Measurements from ENCODE around the gene SIRT2. TPM values are rescaled to one million over a fixed set of nuclear protein-coding genes. Genes with fewer than 3 reads are reported as not detected.

The SIRT2 gene
- total RNA-seq, 6 experiments from 2014 or later, result 34.9 to 36.4 (median 35.6) TPM

DNA sequence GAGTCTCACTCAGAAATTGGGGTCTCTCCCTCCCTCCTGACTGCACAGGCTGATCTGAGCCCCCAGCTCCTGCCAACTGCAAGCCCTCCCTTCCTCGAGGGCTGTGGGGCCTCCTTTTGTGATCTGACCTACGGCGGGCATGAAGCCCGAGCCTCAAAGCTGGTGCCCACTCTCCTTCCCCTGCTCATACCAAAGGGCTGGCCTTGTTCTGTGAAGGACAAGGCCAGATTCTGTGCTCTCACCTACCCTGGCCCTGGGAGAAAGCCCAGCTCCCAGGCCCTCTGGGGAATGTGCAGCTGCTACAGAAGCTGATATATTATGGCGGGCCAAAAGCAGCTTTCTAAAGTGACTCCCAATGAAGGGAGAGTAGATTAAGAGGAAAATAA is 58.8 kb downstream of the SIRT2 start:
- TF ChIP-seq, protein P1, sequence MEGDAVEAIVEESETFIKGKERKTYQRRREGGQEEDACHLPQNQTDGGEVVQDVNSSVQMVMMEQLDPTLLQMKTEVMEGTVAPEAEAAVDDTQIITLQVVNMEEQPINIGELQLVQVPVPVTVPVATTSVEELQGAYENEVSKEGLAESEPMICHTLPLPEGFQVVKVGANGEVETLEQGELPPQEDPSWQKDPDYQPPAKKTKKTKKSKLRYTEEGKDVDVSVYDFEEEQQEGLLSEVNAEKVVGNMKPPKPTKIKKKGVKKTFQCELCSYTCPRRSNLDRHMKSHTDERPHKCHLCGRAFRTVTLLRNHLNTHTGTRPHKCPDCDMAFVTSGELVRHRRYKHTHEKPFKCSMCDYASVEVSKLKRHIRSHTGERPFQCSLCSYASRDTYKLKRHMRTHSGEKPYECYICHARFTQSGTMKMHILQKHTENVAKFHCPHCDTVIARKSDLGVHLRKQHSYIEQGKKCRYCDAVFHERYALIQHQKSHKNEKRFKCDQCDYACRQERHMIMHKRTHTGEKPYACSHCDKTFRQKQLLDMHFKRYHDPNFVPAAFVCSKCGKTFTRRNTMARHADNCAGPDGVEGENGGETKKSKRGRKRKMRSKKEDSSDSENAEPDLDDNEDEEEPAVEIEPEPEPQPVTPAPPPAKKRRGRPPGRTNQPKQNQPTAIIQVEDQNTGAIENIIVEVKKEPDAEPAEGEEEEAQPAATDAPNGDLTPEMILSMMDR (IDR thresholded peaks at IDR 0.05), result no peak
- no peaks in the 10 kb centered on the region for H3K9me3 Mint-ChIP-seq
- peaks cover 83% of the 10 kb centered on the region for H3K36me3 Mint-ChIP-seq (ENCODE audit: low read depth)
- peaks cover 25% of the 10 kb centered on the region for H3K27me3 Mint-ChIP-seq (ENCODE audit: insufficient read depth)
- H3K4me3 Mint-ChIP-seq, result 0 out of 2 replicates have a peak overlapping the region, but pooled peaks have one; percentile 17
- peaks cover 82% of the 10 kb centered on the region for H3K4me1 Mint-ChIP-seq (ENCODE audit: low read depth)
- H3K27ac Mint-ChIP-seq, result peak overlapping the region; percentile 75
- DNase-seq, result no peak

DNA sequence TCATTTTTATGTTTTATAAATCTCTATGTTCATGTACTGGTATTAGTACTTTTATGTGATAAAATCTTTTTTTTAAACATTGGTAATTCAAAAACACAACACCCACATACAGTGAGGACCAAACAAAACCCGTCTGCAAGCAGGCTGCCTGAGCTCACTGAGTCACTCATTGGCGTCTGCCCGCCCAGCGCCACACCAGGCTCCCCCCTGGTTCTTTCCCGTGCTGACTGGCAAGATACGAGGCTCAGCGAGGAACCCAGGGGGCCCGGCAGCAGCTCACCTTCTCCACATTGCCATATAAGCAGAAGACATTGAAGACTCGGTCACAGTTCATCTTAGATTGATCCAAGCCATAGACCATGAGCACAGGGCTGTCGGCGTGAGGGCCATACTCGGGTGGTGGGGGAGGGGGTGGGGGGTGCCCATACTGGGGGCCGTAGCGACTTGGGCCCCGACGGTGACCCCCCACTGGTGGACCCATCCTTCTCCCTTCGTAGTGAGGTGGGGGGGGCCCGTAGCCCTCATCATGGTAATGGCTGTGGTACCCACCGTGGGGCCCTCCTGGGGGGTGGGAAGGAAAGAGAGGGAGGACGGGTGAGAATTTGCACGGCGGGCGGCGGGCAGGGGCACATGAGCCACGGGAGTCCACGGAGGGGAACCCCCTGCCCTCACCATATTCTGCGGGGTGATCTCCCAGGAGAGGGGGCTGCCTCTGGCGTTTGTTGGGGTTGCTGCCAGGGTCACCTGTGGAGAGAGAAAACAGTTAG is 59.4 kb downstream of the SIRT2 start:
- TF ChIP-seq, protein P1 (IDR thresholded peaks at IDR 0.05), result no peak
- peak; percentile 24 for DNase-seq
- Mint-ChIP-seq H3K36me3 (ENCODE audit: low read depth) (peaks cover 82% of the 10 kb centered on the region), H3K27me3 (ENCODE audit: insufficient read depth) (peaks cover 25% of the 10 kb centered on the region), H3K9me3 (no peaks in the 10 kb centered on the region), H3K4me1 (ENCODE audit: low read depth) (peaks cover 83% of the 10 kb centered on the region), H3K4me3 (peak overlapping the region; percentile 32; the same call in 1 of the 2 replicates), H3K27ac (peak overlapping the region; percentile 92)

DNA sequence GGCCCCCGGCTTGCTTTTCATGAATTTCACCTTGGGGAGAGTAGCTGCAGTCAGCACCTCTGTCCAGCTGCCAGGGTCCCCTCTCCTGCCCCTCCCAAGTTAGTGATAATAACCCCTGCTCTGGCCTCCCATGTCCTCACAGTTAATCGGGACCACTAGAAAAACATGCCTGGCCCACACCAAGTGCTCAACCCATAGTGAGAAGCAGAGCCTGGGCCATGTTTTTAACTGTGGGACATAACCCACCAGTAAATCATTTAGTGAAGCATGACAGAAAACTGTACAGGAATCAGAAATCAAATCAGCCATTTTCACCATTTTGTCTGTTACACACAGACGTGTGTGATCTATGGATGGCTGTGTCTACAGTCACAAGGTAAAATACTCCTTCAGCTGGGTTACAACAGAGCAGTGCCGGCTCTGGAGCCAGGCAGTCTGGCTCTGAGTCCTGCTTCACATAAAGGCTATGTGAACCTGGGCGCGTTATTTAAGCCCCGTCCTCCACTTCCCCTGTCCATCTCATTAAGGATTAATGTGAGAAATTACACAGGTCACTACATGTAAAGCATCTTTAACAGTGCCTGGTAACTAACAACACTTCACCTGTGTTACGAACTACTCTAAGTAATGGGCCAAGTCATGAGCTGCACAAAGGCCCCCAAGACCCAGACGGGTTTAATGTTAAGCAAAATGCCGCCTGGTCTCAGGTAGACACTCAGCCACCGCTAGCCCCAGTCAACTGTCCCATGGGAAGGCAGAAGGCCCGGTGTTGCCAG is 60.2 kb downstream of the SIRT2 start:
- TF ChIP-seq, protein P1 (IDR thresholded peaks at IDR 0.05), result no peak
- H3K4me3 Mint-ChIP-seq, result peak overlapping the region; percentile 69
- peaks cover 25% of the 10 kb centered on the region for H3K27me3 Mint-ChIP-seq (ENCODE audit: insufficient read depth)
- peaks cover 86% of the 10 kb centered on the region for H3K4me1 Mint-ChIP-seq (ENCODE audit: low read depth)
- peak overlapping the region; percentile 92 for H3K27ac Mint-ChIP-seq
- peaks cover 77% of the 10 kb centered on the region for H3K36me3 Mint-ChIP-seq (ENCODE audit: low read depth)
- no peaks in the 10 kb centered on the region for H3K9me3 Mint-ChIP-seq
- DNase-seq, result no peak

DNA sequence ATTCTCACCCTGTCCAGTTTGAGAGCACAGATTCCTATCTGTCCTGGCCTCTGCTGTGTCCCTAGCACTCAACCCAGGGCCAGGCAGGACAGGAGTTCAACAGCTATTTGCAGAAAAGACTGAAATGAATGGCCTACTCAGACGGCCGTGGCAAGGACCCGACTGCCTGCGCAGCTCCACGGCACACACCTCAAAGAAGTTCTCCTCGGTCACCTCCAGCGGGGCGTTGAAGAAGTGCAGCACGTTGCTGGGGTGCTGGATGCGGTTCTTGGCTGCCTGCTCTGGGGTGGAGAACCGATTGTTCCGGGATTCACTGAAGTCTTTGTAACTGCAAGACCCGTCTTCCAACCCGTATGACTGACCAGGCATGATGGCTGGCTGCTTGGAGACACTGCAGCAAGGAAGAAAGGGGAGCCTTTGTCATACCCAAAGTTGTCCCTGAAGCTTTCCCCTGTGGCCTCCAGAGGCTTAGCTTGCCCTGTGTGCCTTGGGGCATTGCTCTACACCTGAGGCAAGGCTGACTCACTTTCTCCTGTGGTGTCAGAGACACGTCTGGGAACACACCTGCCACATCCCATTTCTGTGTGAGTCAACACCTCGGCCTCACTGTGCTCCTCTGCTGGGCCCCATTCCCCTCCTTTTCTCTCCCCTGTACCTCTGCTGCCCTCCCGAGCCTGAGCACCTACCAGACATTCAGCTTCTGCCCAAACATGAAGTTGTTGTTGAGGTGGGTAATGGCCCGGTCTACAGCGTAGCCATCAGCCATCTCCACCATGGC is 61.0 kb downstream of the SIRT2 start:
- Mint-ChIP-seq H3K27me3 (ENCODE audit: insufficient read depth) (peaks cover 22% of the 10 kb centered on the region), H3K4me1 (ENCODE audit: low read depth) (peaks cover 84% of the 10 kb centered on the region), H3K36me3 (ENCODE audit: low read depth) (peaks cover 71% of the 10 kb centered on the region), H3K4me3 (peak overlapping the region; percentile 79), H3K9me3 (no peaks in the 10 kb centered on the region), H3K27ac (peak overlapping the region; percentile 92)
- DNase-seq, result peak; percentile 42
- TF ChIP-seq, protein P1 (IDR thresholded peaks at IDR 0.05), result peak; percentile 13; the same call in 1 of the 2 replicates

DNA sequence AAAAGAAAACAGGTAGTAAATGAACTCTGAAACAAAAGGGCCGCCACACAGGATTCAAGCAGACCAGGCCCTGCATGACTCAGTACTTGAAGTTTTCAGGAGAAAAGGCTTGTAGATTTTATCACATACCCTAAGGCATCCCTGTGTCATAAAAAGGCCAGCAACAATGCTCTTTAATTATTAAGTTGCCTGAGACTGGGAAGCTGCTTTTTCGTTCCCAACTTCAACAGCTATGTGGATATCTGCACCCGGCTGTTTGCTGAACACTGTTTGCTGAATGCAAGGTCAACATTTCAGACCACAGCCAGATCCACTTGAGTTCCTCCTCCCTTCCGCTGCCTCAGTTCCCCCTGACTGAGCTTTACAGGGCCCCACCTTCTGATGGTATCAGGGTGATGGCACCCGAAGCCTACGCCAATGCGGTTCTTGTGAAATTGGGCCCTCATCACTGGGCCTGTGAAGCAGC is 61.7 kb downstream of the SIRT2 start:
- peaks cover 83% of the 10 kb centered on the region for H3K4me1 Mint-ChIP-seq (ENCODE audit: low read depth)
- peak; percentile 96 for DNase-seq

More for the DNA sequence above, 61.7 kb downstream of the SIRT2 start:
- peak overlapping the region; percentile 92 for H3K27ac Mint-ChIP-seq
- peaks cover 15% of the 10 kb centered on the region for H3K27me3 Mint-ChIP-seq (ENCODE audit: insufficient read depth)
- H3K4me3 Mint-ChIP-seq, result peak overlapping the region; percentile 79
- TF ChIP-seq, protein P1 (IDR thresholded peaks at IDR 0.05), result no peak
- H3K9me3 Mint-ChIP-seq, result no peaks in the 10 kb centered on the region
- peaks cover 64% of the 10 kb centered on the region for H3K36me3 Mint-ChIP-seq (ENCODE audit: low read depth)

All from HFFc6 (cell line).